ENCODE results near the gene STRA8. TPM values are rescaled to one million over a fixed set of nuclear protein-coding genes. Genes with fewer than 3 reads are reported as not detected.

STRA8 gene, protein sequence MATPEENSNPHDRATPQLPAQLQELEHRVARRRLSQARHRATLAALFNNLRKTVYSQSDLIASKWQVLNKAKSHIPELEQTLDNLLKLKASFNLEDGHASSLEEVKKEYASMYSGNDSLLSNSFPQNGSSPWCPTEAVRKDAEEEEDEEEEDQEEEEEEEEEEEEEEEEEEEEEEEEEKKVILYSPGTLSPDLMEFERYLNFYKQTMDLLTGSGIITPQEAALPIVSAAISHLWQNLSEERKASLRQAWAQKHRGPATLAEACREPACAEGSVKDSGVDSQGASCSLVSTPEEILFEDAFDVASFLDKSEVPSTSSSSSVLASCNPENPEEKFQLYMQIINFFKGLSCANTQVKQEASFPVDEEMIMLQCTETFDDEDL
- total RNA-seq, result not detected in 2 replicates

- DNase-seq, result no peak
These were observed at the start of gene STRA8 for GRCh38 chr7:135233570-135233969. STRA8 (plus strand) TSS chr7:135233838; CDS start chr7:135240525, 6,687 bp downstream.

DNA sequence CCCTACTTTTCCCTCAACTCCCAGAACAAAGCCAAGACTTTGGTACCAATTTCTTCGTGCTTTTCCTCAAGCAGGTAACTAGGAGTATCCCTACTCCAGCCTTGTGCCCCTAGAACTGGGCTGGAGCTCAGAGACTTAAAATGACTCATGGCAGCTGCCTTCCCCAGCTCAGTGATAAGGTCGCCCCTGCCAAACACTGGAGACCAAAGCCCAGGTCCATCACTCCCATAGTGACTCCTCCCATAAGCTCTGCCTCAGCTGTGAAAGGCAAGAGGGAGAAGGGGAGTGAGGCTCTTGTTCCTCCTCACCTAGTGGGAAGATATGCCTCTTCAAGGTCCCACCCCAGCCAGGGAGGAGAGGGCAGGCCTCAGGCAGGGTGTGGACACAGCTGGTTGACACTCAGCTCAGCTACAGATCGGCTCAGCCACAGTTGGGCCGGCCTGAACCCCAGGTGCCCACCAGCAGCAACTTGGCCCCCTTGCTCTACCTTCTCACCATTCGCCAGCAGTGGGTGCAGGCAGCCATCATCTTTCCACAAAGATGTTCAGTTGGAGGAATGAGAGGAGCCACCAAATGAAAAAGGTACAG is 49.3 kb upstream of the STRA8 start:
- no peak for DNase-seq

DNA sequence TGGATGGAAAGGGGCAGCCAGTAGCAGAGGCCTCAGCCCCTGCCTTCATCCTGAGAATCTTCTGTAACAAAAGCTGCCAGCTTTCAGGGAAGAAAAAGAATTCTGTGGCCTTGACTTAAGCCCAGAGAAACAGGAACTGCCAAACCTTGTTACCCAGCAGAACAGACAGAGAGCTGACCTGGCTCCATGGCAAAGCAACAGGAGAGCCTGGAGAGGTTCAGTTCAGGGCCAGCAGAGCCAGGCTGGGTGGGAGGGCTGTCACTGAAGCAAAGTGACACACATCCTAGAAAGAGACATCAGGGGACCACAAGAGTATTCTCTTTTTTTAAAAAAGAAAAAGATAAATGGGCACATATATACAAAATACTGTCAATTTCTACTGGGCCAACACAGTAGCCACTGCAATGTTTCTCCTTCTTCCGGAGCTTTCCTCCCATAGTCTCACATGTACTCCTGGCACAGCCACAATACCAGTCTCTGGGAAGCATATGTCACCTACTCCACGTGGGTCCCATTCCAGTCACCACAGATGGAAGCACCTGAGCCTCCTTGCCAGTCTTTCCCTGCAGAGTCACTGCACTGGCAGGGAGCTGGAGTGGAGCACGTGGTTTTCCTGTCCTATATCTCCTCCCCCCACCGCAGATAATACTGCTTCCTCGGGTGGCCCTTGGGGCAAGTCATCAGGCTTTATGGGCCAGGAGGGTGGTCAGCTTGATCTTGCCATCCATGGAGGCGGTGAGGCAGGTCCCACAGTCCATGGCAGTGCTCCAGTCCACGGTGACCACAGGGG is 48.0 kb upstream of the STRA8 start:
- no peak for DNase-seq

DNA sequence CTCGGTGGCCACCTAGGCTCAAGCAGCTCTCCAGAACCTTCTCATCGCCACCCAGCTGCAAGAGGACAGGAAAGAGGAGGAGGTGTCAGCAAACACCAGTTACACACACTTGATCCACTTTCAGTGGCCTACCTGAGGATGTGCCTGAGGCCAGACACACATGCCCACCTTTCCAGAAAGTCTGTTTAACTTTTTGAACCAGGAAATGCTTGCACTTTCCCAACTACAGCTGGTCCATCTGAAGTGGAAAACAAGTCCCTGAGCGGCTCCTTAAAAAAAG is 47.4 kb upstream of the STRA8 start:
- DNase-seq, result no peak

DNA sequence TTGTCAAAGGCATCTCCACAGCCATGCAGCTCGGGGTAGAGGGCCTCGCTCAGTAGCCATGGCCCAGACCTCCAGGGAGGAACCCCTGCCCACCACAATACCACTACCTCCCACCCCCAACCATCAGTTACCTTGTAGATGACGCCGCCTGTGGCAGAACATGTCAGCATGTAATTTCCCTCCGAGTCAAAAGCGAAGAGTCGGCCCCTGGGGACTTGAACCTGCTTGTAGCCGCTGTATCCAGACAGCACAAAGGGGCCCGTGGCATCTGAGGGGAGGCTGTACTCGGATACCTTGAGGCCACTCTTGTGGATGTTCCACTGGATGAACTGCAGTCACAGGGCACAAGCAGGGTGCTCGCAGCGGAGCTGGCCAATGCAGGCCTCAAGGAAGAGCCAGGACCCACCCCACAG is 46.8 kb upstream of the STRA8 start:
- DNase-seq, result no peak

GRCh38 chr7:135188298-135188984 is 45.2 kb upstream of the STRA8 start:
- no peak for DNase-seq

- no peak for DNase-seq
These were observed 44.4 kb upstream of the STRA8 start for GRCh38 chr7:135189221-135189662.

- DNase-seq, result no peak
These were observed 43.7 kb upstream of the STRA8 start for GRCh38 chr7:135189961-135190360.

GRCh38 chr7:135190703-135191102 is 42.9 kb upstream of the STRA8 start:
- no peak for DNase-seq

DNA sequence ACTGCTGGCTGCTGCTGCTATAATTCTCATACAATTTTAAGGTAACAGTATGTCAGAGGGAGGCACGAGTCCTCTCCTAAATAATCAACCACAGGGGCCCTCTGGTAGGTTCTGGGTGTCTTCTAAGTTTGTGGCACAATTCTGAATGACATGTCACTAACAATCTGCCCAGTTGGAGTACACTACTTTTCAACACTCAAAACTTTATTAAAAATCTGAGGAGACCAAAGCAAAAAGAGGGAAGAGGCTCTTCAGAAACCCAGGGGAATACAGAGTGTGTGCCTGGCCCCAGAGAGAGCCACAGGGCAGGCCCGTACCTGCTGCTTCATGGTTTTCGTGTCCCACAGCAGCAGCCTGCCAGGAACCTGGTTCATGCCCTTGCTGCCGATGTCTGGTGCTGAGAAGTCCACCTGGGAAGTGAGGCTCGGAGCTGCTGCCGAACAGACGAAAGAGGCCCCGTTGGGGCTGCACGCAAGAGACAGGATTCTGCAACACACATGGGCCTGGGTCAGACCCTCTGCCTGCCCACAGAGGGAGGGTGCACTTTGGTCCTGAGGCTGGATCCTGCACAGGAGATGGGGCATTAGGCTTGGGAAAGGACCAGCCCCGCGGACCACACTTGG is 40.6 kb upstream of the STRA8 start:
- DNase-seq, result no peak

GRCh38 chr7:135193615-135194081 is 40.0 kb upstream of the STRA8 start:
- DNase-seq, result no peak

GRCh38 chr7:135194494-135195095 is 39.0 kb upstream of the STRA8 start:
- no peak for DNase-seq

- no peak for DNase-seq
These were observed 38.5 kb upstream of the STRA8 start for GRCh38 chr7:135195156-135195555.

GRCh38 chr7:135195968-135196629 is 37.5 kb upstream of the STRA8 start:
- DNase-seq, result no peak

- DNase-seq, result no peak
These were observed 36.3 kb upstream of the STRA8 start for GRCh38 chr7:135197343-135197742.

DNA sequence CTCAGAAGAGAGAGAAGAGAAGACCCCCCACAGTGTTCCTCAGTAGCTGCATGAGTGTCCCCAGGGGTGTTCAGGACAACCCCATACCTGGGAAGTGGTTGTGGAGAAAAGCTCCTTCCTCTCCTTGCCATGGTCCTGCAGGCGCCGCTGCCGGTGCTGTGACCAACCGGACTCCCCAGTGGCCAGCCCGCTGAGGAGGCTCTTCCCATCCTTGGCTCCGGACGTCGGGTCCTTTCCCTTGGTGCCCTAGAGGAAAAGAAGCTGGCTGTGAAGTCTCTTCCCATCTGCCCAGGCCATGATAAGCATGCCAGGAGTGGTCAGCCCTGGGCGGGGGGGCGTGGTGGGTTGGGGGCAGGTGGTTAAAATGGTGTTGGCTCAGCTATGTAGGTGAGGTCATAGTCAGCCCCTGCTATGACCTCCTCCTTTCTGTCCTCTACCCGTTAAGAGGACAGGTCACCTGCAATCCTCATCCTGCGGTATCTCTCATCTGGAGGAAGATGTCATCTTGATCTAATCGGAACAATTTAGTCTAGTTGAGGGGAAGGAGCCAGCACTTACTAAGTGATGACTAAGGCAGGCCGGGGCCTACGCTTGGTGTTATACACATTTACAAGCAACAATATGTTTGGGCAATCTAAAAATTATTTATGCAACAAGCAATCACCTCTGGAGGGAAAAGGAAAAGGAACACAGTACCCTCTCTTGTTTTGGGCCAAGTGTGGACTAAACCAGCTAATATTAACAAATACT is 35.6 kb upstream of the STRA8 start:
- DNase-seq, result no peak

DNA sequence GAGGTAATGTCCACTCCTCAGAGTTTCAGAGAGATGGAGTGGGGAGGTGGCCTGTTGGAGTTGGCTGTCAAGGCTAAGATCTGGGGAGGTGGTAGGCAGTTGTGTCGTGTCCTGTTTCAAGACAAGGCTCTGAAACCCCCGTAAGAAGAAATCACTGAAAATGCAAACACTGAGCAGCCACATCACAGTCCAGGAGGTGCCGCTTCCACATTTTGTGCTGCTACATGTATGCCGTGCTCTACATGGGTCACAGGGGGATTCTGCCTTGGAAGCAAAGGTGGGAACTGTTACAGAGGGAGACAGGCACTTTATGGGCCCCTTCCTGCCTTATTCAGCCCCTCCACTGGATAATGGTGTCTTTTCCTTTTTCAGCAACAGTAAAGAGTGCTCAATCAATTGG is 34.2 kb upstream of the STRA8 start:
- DNase-seq, result no peak

GRCh38 chr7:135200821-135201331 is 32.8 kb upstream of the STRA8 start:
- DNase-seq, result no peak

GRCh38 chr7:135201350-135201749 is 32.3 kb upstream of the STRA8 start:
- no peak for DNase-seq

GRCh38 chr7:135204341-135204749 is 29.3 kb upstream of the STRA8 start:
- peak; percentile 17 for DNase-seq

DNA sequence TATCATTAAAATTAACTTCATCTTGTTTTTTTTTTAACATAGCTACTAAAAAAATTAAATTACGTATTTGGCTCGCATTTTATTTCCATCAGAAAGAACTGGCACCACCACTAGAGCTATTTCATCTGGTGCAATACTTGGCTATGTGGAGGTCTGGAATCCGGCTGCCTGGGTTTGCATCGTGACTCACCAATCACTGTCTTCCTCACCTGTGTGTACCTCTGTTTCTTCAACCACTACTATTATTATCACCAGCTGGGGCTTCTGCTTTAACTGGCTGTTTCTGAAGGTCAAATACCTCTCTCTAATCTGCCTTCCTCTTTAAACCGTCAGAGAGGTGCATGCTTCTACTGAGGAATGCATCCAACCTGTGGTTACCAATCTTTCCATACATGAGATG is 28.8 kb upstream of the STRA8 start:
- DNase-seq, result no peak

Measured in dermis blood vessel endothelial cell (primary cell).